Stimulated activated CD4-positive, alpha-beta T cell treated with anti-CD3 and anti-CD28 coated beads, Interleukin-2, amount 100 ng/mL, for 48 hours (primary cell): Measurements from ENCODE around the gene BACE2.
A peak's percentile ranks its signal among the peaks of the same experiment; 100 is the strongest.
"Not testable (repeated sequence)": the region's sequence is repeated elsewhere in the genome, so short reads cannot be mapped to it uniquely, and the experiment has no call there.

ENCODE experiments used
- DNase-seq, 2 donors: peaks; one replicate each; pipeline ENCODE4 v3.0.0-alpha.2; 2020

Gene BACE2

DNA sequence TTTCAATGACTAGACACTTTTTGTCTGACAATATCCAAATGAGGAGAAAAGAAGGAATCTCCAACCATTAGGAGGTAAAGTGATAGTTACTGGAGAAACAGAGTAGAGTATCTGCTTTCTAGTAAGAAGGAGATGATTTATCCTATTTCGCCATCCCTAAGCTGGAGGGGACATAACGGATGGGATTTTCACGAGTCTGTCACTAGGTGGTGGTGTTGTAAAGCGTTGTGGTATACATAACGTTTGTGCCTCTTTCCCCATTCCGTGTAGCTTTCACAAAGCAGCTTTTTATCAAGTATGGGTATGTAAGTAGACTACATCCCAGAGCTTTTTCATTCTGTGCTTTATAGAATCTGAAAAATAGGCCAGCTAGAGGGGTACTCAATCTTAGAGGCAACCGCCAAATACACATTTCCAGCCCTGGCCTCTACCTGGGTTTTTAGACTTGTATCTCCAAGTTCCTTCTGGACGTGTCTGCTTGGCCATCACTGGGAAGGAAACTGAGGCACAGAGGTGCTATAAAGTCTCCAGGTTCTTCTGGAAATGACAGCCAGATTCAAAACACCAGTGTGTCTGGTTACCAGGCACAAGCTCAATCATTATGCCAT lies 115.4 kb downstream of the BACE2 start:
- peak; percentile 8 to 27 for DNase-seq

DNA sequence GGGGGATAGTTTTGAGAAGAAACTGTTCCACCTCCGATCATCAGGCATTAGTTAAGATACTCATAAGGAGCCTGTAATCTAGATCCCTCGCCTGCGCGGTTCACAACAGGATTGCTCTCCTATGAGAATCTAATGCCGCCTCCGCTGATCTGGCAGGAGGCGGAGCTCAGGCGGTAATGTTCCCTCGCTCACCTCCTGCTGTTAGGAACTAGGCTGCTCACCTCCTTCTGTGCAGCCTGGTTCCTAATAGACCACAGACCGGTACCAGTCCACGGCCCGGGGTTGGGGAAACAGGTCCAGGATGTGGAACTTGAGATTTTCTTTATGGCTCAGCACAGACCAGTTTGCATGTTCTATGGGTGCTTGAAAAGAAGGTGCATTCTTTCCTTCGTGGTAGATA lies 121.5 kb downstream of the BACE2 start:
- DNase-seq: no peak

- no peak for DNase-seq
Observed at GRCh38 chr21:41290106-41290799, 122.3 kb downstream of the BACE2 start.

- DNase-seq: no peak
Observed at GRCh38 chr21:41294548-41295231, 126.7 kb downstream of the BACE2 start.

DNA sequence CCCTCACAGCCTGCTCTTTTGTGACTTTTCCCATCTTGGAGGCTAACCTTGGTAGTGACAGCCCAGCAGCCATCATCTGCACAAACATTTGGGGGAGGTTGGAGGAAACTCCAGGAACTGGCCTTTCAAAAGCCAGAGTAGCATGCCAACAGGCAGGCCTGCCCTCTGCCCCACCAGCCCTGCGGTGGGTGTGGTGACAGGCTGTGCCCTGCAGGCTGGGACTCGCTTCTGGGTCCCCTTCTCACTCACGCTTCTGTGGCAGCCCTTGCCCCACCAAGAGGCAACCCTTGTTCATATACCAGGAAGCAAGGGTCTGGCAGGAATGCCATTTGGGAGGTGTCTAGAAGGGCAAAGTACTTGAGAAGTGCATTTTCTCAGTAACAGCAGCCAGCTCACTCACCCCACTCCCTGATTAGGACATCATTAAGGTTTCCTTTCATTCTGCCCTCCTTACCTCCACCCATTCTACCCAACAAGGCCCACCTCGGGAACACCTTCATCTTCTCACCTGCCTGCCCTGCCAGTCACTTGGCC lies 127.8 kb downstream of the BACE2 start:
- no peak for DNase-seq

- DNase-seq: no peak
Observed at GRCh38 chr21:41302976-41303375, 135.0 kb downstream of the BACE2 start.

DNA sequence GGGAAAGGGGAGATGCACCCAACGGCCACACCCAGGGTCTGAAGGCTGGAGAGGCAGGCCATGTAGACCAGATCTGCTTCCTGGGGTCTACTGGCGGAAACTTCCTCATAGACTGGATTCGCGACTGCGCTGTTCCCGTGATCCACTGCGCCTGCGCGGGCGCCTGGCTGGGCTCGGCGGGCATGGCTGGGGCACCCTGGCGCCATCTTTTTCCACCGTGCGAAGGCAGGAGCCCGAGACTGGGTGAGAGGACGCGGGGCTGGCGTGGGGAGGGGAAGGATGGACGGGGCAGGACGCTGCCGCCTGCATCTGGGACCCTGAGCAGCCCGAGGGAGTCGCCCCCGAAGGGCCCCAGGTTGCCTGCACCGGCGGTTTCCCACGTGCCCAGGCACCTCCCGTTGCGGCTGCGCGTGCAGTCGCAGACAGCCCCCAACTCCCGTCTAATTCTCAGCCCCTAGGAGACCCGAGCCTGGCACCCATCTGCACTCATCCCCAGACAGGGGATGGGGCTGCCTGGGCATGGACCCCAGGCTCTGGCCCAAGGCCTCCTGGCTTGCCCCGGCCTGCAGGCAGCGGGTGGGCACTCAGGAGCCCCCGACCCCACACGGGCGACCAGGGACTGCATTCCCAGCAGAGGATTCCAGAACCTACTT lies 136.2 kb downstream of the BACE2 start:
- no peak for DNase-seq

GRCh38 chr21:41307219-41307618 lies 139.3 kb downstream of the BACE2 start:
- DNase-seq: no peak

DNA sequence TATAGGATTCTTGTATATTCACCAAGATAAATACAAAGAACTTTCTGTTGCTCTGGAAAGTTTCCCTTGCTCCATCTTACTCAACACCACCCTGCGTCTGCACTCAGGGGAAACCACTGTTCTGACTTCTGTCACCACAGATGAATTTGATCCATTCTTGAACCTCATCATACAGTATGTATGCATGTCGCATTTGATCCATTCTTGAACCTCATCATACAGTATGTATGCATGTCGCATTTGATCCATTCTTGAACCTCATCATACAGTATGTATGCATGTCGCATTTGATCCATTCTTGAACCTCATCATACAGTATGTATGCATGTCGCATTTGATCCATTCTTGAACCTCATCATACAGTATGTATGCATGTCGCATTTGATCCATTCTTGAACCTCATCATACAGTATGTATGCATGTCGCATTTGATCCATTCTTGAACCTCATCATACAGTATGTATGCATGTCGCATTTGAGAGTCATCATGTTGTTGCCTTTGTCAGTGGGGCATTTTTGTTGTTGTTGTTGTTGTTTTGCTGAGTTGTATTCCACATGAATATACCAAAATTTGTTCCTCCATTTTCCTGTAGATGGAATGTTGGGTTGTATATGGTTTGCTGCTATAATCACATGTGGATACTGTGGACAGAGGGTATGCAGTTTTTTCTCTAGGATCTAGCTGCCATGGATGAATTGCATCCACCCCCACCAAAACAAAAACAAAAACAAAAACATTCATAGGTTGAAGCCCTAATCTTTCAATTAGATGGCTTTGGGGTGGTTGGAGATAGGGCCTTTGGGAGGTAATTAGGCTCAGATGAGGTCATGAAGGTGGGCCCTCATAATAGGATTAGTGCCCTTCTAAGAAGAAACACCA lies 145.6 kb downstream of the BACE2 start:
- DNase-seq: not testable (repeated sequence)

GRCh38 chr21:41315726-41316125 lies 147.8 kb downstream of the BACE2 start:
- no peak for DNase-seq

- no peak for DNase-seq
Observed at GRCh38 chr21:41316200-41317062, 148.5 kb downstream of the BACE2 start, which contains the start of gene FAM3B. Gene FAM3B (plus strand): TSS chr21:41316801. CDS start chr21:41316880, 79 bp downstream.

- no peak for DNase-seq
Observed at GRCh38 chr21:41317063-41317392, 149.1 kb downstream of the BACE2 start.

DNA sequence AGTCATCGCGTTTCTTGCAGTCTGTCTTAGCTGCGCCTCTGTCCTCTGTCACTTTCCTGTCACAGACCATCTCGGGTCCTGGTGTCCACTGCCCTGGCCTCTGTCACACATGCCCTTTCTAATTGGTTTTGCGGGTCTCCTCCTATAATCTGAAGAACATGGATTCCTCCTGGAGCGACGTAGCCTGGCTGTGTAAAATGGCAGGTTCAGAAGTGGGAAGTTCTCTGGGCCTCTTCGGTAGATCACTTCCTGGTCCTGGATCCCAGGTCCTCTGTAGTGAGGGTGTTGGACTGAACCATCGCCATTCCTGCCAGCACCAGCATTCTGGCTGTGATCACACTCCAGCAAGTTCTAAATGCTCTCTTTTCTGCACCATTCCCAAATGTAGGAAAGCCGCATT lies 149.5 kb downstream of the BACE2 start:
- no peak for DNase-seq

GRCh38 chr21:41318218-41318617 lies 150.3 kb downstream of the BACE2 start:
- DNase-seq: no peak

DNA sequence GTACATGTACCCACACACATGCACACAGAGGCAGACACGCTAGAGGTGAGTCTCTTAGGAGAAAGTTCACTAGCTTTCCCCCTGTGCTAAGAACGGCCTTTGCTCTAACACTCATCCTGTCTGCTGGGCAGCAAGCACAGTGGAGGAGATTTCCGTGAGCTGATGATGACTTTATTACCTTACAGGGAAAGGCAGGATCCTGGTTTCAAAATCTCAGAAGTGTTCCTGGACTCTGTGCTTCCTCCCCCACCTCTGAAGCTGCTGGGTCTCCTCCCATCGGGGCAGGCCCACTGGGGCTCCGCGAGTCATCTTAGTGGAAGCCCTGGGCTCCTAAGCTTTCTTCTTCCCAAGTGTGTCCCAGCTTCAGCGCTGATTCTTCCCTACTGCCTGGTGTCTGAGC lies 151.3 kb downstream of the BACE2 start:
- no peak for DNase-seq

- no peak for DNase-seq
Observed at GRCh38 chr21:41321211-41321907, 153.4 kb downstream of the BACE2 start.

DNA sequence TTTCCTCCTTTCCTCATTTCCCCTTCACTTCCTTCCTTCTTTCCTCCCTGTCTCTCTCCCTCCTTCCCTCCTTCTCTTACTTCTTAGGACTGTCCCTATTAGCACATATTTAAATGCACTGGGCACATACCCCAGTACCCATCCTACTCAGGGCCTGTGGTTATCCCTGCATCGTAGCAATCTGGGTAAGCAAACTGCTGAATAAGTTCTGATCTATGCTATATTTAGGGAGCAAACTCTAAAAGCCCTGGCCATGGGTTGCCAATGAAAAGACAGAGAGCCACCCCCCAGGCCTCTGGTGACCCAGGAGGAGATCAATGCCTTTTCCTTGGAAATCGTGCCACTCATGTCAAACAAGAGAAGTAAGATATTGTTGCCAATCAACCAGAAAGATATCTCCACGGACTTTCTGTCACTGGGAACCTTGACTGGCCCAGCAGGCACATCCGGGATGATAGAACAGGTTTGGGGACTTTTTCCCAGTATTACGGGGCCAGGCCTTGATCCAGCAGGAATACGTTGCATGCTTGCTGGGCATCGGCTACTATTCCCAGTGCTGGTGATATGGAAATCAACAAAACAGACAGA lies 154.0 kb downstream of the BACE2 start:
- DNase-seq: no peak

GRCh38 chr21:41322496-41323382 lies 154.8 kb downstream of the BACE2 start:
- DNase-seq: no peak
